Anterior cingulate cortex (tissue), 58 donors: ENCODE data around the gene PPP2R3B.
"Not testable (repeated sequence)": the region's sequence is repeated elsewhere in the genome, so short reads cannot be mapped to it uniquely, and the experiment has no call there.

ENCODE experiments used
- DNase-seq, 58 donors: peaks; one replicate each; lab custom pipeline; 2025; lab: John Stamatoyannopoulos, UW

PPP2R3B gene

GRCh38 chrX:386768-387575 lies at the start of gene PPP2R3B:
PPP2R3B (minus strand) TSS chrX:386907; CDS start chrX:386691, 216 bp downstream.
- no peak for DNase-seq

GRCh38 chrX:435536-436122 lies 48.9 kb upstream of the PPP2R3B start:
- DNase-seq, result no peak

GRCh38 chrX:434946-435345 lies 48.2 kb upstream of the PPP2R3B start:
- no peak for DNase-seq

- DNase-seq, result no peak
Measured at GRCh38 chrX:433771-434170, 47.1 kb upstream of the PPP2R3B start.

- DNase-seq, result not testable (repeated sequence)
Measured at GRCh38 chrX:432666-433065, 46.0 kb upstream of the PPP2R3B start.

GRCh38 chrX:431492-432111 lies 44.9 kb upstream of the PPP2R3B start:
- no peak for DNase-seq

- no peak for DNase-seq
Measured at GRCh38 chrX:431056-431455, 44.3 kb upstream of the PPP2R3B start.

- DNase-seq, result no peak
Measured at GRCh38 chrX:429266-429825, 42.6 kb upstream of the PPP2R3B start.

- peak in 1 of 58 donors; percentile 13 for DNase-seq
Measured at GRCh38 chrX:427812-428725, 41.4 kb upstream of the PPP2R3B start.

GRCh38 chrX:426881-427280 lies 40.2 kb upstream of the PPP2R3B start:
- DNase-seq, result no peak

GRCh38 chrX:425056-425455 lies 38.3 kb upstream of the PPP2R3B start:
- no peak for DNase-seq

- no peak for DNase-seq
Measured at GRCh38 chrX:421646-422391, 35.1 kb upstream of the PPP2R3B start.

GRCh38 chrX:420496-421223 lies 34.0 kb upstream of the PPP2R3B start:
- no peak for DNase-seq

GRCh38 chrX:418927-419729 lies 32.4 kb upstream of the PPP2R3B start:
- no peak for DNase-seq

GRCh38 chrX:415498-415897 lies 28.8 kb upstream of the PPP2R3B start:
- DNase-seq, result not testable (repeated sequence)

- DNase-seq, result peak in 1 of 58 donors; percentile 2
Measured at GRCh38 chrX:413322-414201, 26.9 kb upstream of the PPP2R3B start.

GRCh38 chrX:410296-410695 lies 23.6 kb upstream of the PPP2R3B start:
- DNase-seq, result no peak
